HK-2 (cell line): ENCODE measurements around the gene MACO1.
A peak's percentile ranks its signal among the peaks of the same experiment; 100 is the strongest.
"Not testable (repeated sequence)": the region's sequence is repeated elsewhere in the genome, so short reads cannot be mapped to it uniquely, and the experiment has no call there.

ENCODE experiments used
- DNase-seq: peaks from one replicate; pipeline ENCODE4 v3.0.0-alpha.2; 2018; ENCODE audit not compliant: unreplicated experiment

MACO1 gene

DNA sequence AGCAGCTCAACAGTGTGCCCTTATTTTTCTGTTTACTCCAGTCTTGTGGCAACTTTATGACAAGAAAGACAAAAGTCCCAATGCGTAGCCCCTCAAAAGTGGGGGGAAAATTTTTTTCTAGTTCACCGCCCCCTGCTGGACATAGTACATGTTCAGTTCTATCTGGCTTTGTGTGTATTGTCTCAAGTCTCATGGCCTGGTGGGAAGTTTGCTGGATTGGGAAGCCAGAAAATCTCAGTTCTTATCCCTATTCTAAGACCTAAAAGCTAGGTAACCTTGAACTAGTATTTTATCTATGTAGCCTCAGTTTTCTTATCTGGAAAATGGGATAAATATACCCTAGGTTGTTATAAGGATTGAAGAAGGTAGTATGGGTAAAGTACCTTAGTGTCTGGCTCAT is 56.9 kb downstream of the MACO1 start:
- DNase-seq: no peak

GRCh38 chr1:25492323-25492722 is 61.6 kb downstream of the MACO1 start:
- DNase-seq: no peak

DNA sequence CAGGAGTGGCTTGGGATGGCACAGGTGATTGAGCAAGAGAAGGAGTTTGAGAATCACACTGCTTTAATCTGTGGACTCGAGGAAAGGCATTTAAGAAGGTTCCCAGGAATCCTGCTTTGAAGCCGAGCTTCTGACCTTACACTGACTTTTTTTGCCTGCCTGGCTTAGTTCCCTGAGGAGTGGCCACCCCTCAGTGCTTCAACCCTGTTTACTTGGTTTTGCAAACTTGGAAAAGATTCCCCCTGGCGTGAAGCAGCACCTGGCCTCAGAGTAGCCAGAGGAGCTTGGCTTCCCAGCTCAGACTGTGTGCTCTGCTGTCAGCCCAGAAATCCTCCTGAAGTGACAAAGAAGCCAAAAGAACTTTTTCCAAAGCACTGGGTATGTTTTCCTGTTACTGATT is 64.3 kb downstream of the MACO1 start:
- no peak for DNase-seq

DNA sequence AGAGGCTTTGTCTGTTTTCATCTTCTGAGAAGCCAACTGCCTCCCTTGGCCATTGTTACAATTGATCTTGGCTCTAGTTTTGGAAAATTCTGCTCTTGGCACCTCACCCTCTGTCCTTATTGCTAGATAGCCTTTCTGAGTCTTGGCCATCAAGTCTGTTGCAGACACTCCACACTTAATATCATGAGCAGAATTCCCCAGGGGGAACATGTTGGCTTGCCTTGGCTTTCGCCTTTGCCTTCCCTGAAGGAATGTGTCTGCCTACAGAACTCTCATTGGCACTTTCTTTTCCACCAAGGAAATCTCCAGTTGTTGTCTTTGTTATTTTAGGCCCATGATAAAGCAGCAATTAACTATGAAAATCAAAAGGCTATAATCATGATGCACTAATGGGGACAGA is 70.0 kb downstream of the MACO1 start:
- no peak for DNase-seq

DNA sequence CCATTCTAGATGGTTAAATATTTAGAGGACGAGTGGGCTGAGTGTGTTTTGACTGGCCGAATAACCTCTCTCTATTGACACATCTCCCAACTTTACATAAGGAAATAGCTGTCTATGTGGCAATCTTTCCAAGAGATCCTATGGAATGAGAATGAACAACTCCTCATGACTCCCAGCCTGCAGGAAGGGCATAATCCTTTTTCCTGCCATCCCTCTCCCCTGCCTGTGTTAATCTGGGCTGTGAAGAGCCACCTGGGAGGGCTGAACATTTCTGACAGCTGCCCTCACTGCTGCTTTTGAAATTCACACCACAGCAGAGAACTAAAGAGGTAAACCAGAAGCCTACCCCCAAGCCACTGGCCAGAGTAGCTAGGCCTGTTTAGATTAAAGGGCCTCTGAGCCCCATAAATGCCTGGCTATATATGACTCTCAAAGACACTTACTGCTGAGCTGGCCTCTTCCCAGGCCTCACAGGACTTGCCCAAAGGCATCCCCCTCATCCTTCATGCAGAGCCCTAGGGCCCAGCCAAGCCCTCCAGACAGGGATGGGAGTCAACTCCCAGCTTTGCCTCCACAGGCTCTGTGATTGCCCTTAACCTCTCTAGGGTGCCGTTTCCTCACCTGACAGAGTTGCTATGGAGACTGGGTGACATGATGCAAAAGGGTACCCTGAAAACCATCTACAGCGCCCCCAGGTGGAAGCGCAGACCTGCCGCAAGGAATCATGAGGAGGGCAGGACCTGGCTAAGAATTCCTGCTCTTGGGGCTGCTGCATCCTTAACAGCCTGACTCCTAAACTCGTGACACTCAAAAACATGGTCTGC is 70.8 kb downstream of the MACO1 start:
- no peak for DNase-seq

GRCh38 chr1:25502957-25503356 is 72.3 kb downstream of the MACO1 start:
- no peak for DNase-seq

DNA sequence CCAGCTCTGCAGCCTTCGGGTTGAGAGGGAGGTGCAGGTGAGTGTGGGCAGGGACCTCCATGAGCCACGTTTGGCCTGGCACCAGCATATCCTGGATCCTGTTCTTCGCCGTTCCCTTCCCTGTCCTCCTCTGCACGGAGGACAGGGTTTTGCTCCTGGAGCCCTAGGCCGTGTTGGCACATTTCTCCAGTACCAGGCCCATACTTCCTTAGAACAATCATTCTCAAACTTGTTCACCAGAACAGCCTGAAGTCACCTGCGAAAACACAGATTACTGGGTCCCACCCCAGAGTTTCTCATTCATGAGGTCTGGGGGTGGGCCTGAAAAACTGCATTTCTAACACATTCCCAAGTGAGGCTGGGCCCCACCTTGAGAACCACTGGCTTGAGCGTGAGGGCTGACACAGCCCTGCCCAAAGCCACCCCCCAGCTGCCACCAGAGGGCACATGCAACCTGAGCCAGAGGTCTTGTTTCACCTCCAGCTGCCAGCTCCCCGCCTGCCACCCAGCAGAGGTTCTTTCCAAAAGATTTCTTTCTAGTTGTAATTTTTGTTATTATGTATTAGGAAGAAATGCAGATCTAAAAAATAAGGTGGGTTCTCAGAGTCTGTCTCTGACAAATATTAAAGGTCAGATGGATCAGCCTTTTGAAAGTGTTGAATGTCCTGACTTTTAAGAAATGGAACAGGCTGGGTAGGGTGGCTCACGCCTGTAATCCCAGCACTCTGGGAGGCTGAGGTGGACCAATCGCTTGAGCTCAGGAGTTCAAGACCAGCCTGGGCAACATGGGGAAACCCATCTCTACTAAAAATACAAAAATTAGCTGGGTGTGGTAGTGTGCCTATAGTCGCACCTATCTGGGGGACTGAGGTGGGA is 73.1 kb downstream of the MACO1 start:
- peak; percentile 47 for DNase-seq

DNA sequence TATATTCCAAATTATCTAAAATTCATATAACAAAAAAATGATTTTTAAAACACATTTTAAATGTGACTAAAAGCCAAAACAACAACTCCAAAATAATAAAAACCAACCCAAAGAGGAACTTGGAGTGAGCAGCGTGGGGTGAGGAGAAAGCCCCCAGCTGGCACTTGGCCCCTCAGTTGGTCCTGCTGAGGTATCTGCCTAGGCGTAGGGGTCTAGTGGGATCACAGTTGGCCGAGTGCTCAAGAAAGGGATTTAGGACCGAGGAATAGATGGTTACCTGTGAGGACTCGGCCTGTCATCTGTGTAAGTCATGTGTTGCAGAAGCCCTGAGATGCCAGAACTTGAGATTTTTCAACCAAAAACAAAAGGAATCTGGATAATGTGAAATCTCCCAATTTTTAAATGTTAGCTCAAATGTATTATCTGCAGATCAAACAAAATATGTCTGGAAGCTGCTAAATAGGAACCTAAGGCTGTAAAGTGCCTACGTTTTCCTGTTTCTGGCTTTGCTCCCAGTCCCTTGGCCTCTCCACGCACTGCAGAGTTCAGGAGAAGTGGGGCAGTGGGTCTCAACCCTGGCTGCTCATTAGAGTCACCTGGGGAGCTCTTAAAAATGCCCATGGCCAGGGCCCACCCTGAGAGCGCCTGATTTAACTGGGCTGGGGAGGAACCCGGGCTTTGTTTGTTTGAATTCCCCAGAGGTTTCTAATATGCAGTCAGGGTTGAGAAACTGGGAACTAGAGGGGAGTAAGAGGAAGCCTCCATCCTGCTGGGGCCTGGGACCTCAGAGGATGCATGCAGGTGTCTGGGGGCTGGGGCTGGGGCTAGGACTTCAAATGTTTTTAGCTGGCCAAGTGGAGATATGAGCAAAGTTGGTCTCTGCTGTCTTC is 74.3 kb downstream of the MACO1 start:
- no peak for DNase-seq

GRCh38 chr1:25505656-25506385 is 75.1 kb downstream of the MACO1 start:
- DNase-seq: no peak

DNA sequence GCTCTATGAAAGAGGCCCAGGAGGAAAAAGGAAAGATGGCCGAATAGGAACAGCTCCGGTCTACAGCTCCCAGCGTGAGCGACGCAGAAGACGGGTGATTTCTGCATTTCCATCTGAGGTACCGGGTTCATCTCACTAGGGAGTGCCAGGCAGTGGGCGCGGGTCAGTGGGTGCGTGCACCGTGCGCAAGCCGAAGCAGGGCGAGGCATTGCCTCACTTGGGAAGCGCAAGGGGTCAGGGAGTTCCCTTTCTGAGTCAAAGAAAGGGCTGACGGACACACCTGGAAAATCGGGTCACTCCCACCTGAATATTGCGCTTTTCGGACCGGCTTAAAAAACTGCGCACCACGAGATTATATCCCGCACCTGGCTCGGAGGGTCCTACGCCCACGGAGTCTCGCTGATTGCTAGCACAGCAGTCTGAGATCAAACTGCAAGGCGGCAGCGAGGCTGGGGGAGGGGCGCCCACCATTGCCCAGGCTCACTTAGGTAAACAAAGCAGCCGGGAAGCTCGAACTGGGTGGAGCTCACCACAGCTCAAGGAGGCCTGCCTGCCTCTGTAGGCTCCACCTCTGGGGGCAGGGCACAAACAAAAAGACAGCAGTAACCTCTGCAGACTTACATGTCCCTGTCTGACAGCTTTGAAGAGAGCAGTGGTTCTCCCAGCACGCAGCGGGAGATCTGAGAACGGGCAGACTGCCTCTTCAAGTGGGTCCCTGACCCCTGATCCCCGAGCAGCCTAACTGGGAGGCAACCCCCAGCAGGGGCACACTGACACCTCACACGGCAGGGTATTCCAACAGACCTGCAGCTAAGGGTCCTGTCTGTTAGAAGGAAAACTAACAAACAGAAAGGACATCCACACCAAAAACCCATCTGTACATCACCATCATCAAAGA is 76.1 kb downstream of the MACO1 start:
- not testable (repeated sequence) for DNase-seq

GRCh38 chr1:25513666-25514065 is 83.0 kb downstream of the MACO1 start:
- no peak for DNase-seq

- DNase-seq: no peak
Measured at GRCh38 chr1:25515033-25515432, 84.3 kb downstream of the MACO1 start.

DNA sequence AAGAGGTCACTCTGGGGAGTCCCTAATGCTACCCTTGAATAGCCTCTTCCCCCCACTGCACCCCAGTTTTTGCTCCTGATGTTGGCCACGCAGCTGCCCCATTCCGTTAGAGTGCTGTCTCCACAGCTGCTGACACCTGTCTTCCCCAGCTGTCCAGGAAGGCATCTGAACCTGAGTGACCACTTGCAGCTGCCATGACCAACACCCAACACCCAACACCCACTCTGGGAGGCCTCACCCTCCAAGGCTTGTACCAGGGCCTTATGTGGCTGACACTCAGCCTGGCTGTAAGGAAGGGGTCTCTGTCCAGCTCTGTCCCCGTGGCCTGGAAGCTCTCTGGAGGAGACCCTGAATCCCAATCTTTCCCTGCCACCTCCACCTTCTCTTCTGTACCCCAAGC is 86.0 kb downstream of the MACO1 start:
- DNase-seq: no peak

DNA sequence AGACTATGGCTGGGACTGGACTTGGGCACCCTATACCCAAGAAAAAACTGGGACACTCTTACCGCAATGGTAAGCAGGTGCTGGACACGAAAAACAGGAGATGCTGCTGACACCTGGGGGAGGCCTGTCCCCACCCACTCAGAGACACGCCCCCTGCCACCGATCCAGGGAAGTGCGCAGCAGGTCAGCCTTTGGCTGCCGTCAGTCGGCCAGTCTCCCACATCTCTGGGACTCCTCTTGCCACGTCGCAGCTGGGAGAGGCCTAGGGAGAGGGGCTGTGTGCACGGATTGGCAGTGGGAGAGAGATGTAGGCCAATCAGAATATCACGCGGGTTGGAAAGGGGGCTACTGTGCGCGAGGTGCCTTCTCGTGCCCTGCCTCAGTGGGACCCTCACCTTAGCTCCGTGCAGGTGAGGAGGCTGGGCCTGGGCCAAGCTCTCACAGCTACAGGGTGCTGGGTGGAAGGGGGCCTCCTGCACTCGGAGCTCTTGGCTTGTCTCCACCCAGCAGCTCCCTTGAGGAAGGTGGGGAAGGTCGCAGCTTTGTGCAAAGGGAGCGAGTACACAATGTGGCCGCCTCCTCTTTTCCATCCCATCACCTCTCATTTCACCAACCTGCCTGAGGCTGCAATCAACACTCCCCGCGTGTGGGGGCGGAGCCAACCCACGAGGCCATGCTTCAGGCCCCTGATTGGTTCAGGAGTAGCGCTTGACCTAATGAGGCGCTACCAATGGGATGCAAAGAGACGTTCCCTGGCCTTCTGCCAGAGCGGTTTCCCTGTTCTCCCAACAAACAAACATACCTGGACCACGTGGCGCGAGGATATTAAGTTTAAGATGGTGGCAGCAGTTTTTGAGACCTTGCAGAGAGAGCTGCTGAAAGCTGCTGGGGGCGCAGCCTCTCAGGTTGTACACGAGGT is 87.0 kb downstream of the MACO1 start:
- no peak for DNase-seq

- peak; percentile 42 for DNase-seq
Measured at GRCh38 chr1:25519624-25520023, 88.9 kb downstream of the MACO1 start.

GRCh38 chr1:25520446-25521061 is 89.9 kb downstream of the MACO1 start:
- peak; percentile 38 for DNase-seq

DNA sequence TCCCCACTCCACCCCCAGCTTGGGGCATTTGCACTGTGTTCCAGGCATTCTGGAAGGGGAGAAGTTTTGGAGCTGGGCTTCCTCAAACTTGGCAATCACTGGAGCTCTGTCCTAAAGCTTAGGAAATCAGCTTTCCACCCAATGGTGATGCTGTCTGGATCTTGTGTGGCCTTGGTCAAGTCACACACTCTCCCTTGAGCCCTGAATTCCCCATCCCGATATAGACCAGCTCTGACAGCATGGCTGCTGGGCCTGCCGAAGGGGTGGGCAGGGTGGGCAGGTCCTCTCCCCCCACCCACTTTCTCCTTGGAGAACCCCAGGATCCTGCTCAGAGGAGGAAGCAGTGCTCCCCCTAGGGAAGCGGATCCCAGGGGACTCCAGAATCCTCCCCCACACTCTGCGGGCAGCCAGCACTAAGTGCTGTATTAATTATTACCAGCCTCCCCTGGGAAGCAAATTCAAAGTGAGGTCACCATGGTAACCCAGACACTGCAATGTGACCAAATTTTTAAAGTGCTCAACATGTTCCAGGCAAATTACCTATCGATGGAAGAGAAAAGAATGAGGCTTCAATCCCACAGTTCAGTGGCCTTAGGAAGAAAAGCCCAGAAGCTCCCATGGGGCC is 91.4 kb downstream of the MACO1 start:
- no peak for DNase-seq

GRCh38 chr1:25523542-25523941 is 92.8 kb downstream of the MACO1 start:
- DNase-seq: no peak
